HL-60/S4 (cell line): ENCODE data around the gene STARD8.

Experiments
- in situ Hi-C: fragments of 300-500 bp; cut with MboI; formaldehyde crosslinking; loops from 2 replicates; pipeline ENCODE4 v1.14.3; 2022; ENCODE audit warnings: low sequenced_read_pairs

The STARD8 gene

GRCh38 chrX:68710870-68711576 is 63.6 kb downstream of the STARD8 start:
- in situ Hi-C loops: loop anchor here (25.0 kb wide), 2 partner anchors 199 to 524 kb away; no protein-coding TSS in a partner anchor

GRCh38 chrX:68711845-68712244 is 64.4 kb downstream of the STARD8 start:
- in situ Hi-C loops: loop anchor here (25.0 kb wide), 2 partner anchors 200 to 525 kb away; no protein-coding TSS in a partner anchor

- in situ Hi-C loops: loop anchor here (25.0 kb wide), 2 partner anchors 203 to 528 kb away; no protein-coding TSS in a partner anchor
Measured at GRCh38 chrX:68714856-68715255, 67.4 kb downstream of the STARD8 start.

DNA sequence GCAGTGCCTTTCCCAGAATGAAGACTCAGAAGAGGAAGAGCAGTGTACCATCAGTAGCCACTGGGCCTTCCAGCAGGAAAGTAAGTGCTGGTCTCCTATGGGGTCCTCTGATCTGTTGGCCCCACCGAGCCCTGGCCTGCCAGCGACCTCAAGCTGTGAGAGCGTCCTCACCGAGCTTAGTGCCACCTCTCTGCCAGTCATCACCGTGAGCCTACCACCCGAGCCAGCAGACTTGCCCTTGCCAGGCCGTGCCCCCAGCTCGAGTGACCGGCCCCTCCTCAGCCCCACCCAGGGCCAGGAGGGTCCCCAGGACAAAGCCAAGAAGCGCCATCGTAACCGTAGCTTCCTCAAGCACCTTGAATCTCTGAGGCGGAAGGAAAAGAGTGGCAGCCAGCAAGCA is 69.7 kb downstream of the STARD8 start:
- in situ Hi-C loops: loop anchor here (25.0 kb wide), 2 partner anchors 205 to 530 kb away; no protein-coding TSS in a partner anchor

DNA sequence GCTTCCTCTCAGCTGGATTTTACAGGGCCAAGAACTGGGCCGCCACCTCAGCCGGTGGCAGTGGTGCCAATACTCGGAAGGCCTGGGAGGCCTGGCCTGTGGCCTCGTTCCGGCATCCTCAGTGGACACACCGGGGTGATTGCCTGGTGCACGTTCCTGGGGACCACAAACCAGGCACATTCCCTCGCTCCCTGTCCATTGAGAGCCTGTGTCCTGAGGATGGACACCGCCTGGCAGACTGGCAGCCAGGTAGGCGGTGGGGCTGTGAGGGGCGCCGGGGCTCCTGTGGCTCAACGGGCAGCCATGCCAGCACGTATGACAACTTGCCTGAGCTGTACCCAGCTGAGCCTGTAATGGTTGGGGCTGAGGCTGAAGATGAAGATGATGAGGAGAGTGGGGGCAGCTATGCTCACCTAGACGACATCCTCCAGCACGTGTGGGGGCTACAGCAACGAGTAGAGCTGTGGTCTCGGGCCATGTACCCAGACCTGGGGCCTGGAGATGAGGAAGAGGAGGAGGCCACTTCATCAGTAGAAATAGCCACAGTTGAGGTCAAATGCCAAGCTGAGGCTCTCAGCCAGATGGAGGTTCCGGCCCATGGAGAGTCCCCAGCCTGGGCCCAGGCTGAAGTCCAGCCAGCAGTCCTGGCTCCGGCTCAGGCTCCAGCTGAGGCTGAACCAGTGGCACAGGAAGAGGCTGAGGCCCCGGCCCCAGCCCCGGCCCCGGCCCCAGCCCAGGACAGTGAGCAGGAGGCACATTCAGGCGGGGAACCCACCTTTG is 70.4 kb downstream of the STARD8 start:
- in situ Hi-C loops: loop anchor here (25.0 kb wide), 2 partner anchors 206 to 531 kb away; no protein-coding TSS in a partner anchor

GRCh38 chrX:68718443-68718820 is 71.0 kb downstream of the STARD8 start:
- in situ Hi-C loops: loop anchor here (25.0 kb wide), 2 partner anchors 206 to 531 kb away; no protein-coding TSS in a partner anchor

DNA sequence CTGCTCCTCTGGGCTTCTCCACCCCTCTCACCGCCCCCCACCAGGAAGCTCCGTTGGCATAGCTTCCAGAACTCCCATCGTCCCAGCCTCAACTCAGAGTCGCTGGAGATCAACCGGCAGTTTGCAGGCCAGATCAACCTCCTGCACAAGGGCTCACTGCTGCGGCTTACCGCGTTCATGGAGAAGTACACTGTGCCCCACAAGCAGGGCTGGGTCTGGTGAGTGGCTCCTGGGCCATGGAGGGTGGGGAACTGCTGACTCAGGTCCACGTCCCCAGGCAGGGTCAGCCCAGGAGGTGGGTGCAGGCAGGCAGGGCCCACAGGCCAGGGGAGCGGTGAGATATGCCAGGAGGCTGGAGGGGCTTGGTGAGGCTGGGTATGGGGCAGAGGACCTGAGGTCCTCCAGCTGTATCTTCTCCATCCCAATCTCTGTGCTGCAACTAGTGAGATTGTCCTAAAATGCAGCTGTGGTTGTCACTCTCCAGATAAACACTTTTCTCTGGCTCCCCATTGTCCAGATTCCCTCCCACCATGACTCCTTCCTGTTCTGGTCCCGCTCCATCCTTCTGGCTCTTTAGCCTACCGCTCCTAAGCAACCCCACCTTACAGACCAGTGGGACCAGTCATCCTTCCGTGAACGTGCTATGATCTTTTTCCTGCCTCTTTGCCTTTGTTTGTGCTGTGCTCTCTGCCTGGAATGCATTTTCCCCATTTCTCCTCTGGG is 71.9 kb downstream of the STARD8 start:
- in situ Hi-C loops: loop anchor here (25.0 kb wide), 2 partner anchors 207 to 532 kb away; no protein-coding TSS in a partner anchor

DNA sequence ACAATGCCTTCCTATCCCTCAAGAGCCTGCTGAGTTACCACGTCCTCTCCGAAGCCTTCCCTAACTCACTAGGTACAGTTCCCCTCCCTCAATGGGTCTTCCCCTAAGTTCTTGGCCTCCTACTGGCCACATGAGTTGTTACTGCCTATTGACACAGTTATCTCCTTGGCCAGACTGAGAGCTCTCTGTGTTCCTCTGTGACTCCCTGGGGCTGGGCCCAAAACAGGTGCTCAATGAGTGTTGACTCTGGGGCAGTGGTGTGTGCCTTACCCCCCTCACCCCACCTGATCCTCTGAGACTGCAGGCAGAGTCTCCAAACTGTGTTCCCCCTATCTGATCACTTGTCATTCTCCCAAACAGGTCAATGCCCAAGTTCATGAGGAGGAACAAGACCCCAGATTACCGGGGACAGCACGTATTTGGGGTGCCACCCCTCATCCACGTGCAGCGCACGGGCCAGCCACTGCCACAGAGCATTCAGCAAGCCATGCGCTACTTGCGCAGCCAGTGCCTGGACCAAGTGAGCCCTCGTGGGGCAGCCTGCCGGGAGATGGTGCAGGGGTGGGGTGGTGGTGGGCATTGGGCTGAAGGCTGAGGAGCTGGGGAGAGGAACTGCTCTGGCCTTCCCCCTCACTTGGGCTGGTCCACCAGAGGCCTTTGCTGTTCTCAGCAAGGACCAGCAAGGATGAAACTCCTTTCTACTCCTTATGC is 72.6 kb downstream of the STARD8 start:
- in situ Hi-C loops: loop anchor here (25.0 kb wide), 2 partner anchors 208 to 533 kb away; no protein-coding TSS in a partner anchor

- in situ Hi-C loops: loop anchor here (25.0 kb wide), 2 partner anchors 209 to 534 kb away; no protein-coding TSS in a partner anchor
Measured at GRCh38 chrX:68720851-68721250, 73.4 kb downstream of the STARD8 start.

DNA sequence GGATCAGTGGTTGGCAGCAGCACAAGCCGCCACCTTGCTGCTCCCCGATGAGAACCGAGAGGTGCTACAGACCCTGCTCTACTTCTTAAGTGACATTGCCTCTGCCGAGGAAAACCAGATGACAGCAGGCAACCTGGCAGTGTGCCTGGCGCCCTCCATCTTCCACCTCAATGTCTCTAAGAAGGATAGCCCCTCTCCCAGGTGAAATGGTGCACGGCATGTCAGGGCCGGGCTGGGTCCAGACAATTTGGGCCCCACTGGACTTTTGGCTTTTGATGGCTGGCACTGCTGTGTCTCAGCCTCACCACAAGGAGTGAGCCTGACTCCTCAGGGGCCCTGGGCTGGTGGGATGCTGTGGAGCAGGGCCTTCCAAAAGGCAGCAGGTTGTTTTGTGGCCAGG is 74.1 kb downstream of the STARD8 start:
- in situ Hi-C loops: loop anchor here (25.0 kb wide), 2 partner anchors 209 to 534 kb away; no protein-coding TSS in a partner anchor

DNA sequence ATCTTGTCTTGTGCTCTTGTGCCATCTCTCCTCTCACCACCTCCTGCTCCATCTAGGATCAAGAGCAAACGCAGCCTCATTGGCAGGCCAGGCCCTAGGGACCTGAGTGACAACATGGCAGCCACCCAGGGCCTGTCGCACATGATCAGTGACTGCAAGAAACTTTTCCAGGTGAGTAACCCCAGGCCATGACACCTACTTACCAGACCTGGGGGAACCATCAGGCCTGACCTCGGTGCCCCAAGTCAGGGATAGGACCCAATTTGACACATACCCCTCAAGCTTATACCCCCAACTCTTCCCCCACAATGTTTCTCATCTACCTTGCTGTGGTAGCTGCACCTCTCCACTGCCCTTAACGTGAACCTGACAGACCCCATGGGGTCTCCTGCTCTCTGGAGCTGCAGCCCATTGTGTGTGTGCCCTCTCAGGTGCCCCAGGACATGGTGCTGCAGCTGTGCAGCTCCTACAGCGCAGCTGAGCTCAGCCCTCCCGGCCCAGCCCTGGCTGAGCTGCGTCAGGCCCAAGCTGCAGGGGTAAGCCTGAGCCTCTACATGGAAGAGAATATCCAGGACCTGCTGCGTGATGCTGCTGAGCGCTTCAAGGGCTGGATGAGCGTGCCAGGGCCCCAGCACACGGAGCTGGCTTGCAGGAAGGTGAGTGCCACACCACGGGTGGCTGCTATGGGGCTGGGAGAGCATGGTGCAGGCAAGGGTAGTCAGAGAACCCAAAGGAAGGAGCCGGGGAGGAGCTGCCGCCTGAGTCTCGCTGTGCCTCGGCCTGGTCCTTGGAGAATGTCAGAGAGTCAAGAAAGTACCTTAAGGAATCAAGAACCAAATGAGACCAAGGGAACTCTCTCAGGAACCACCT is 74.8 kb downstream of the STARD8 start:
- in situ Hi-C loops: loop anchor here (25.0 kb wide), 2 partner anchors 210 to 535 kb away; no protein-coding TSS in a partner anchor

DNA sequence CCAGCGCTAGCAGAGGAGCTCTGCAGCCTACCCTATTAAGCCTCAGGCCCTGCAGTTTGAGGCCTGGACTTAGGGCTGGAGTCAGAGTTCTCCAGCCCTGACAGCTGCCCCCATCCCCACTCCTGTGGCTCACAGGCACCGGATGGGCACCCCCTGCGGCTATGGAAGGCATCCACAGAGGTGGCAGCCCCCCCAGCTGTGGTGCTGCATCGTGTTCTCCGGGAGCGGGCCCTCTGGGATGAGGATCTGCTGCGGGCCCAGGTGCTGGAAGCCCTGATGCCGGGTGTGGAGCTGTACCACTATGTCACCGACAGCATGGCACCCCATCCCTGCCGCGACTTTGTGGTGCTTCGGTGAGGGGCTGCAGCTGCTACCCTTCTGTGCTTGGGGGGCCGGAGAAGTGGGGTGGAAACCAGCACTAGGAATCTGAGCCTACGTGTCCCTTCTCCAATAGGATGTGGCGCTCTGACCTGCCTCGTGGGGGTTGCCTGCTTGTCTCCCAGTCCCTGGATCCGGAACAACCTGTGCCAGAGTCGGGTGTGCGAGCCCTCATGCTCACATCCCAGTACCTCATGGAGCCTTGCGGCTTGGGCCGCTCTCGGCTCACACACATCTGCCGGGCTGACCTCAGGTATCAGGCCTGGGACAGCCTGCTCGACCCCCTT is 76.2 kb downstream of the STARD8 start:
- in situ Hi-C loops: loop anchor here (25.0 kb wide), 2 partner anchors 211 to 536 kb away; no protein-coding TSS in a partner anchor

DNA sequence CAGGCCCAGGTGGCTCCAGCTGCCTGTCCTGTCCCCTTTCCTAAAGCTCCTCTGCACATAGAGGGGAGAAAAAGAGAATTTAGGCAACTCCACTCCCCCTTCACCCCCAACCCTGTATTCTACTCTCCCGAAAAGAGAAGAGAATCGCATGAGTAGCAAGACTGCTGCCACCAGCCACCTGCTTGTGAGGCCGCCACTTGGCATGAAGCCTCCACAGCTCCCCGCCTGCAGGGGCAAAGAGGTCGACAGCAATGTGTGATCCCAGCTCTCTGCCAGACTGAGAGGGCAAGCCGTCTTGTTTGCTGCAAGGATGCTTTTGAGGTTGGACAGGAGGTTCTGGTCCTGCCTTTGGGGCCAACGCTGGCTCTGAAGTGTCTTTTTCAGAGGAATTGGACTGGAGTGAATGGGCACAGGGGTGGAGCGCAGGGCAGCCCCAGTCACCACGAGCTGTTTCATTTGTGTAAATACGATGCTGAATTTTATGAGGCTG is 77.1 kb downstream of the STARD8 start:
- in situ Hi-C loops: loop anchor here (25.0 kb wide), 2 partner anchors 212 to 537 kb away; no protein-coding TSS in a partner anchor

- in situ Hi-C loops: no loop called here
Measured at GRCh38 chrX:68725756-68726365, 78.4 kb downstream of the STARD8 start.

DNA sequence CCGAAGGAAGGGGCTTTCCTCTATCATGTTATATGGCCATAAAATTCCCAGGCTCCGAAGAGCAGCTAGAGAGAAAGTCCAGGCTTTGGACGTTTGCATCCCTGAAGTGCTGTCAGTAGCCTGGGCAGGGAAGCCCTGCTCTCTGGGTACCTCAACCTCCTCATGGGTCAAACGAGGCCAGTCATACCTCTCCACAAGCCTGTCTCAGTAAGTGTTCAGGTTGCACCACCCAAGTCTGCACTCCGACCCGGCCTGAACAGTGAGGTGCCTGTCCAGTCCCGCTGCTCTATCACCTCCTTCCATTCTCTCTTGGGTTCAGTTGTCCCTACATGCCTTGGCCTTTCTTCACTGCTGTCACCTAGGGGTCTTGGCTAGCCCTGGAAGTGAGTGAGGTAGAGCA is 78.9 kb downstream of the STARD8 start:
- in situ Hi-C loops: no loop called here

GRCh38 chrX:68727696-68728095 is 80.2 kb downstream of the STARD8 start:
- in situ Hi-C loops: no loop called here

- in situ Hi-C loops: no loop called here
Measured at GRCh38 chrX:68728186-68728585, 80.7 kb downstream of the STARD8 start.

DNA sequence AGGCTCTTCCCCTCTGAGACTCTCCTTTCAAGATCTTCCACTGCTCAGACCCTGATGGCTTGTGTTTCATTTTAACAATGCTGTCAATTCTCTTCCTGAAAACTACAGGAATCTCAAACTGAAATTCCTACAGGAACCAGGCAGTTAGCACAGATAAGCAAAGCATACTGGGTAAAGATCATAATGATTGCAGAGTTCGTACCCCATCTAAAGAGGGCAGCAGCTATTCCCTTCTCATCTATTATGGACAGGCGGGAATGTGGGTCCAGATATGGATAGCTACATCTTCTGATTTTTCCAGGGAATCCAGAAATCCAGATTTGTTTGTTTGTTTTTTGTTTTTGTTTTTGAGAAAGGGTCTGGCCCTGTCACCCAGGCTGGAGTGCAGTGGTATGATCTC is 83.8 kb downstream of the STARD8 start:
- in situ Hi-C loops: no loop called here
